ENCODE measurements around the gene BAIAP2L1. TPM values are rescaled to one million over a fixed set of nuclear protein-coding genes. Genes with fewer than 3 reads are reported as not detected.

BAIAP2L1 gene
- total and polyA plus RNA-seq, 12 donors: 16.9 to 49.0 (median 24.3) TPM

GRCh38 chr7:98439484-98439883 lies 38.6 kb upstream of the BAIAP2L1 start:
- Histone ChIP-seq H3K27ac (no peak overlapping the region), H3K4me1 (replicated peaks in 1 of 2) (no peaks in the 10 kb centered on the region), H3K36me3 (replicated peaks in 1 of 2) (no peaks in the 10 kb centered on the region), H3K4me3 (no peak overlapping the region), H3K27me3 (no peaks in the 10 kb centered on the region), H3K9me3 (replicated peaks in 1 of 3) (no peaks in the 10 kb centered on the region)
- WGBS, 4 donors: 22 to 48% (median 38%) methylated on average over 2 of the region's 2 CpGs
- TF ChIP-seq CTCF (IDR thresholded peaks at IDR 0.05) (no peak), POLR2A (IDR thresholded peaks at IDR 0.05) (no peak)
- intact Hi-C loops (cut with DNase I): loop anchor here in 1 of 2 donors (5.0 to 10.0 kb wide), 3 partner anchors 175 to 398 kb away; partner anchors contain the start of gene NPTX2
- no peak for DNase-seq

- H3K9me3 ChIP-seq (replicated peaks in 1 of 3): no peaks in the 10 kb centered on the region
- WGBS, 4 donors: 83 to 90% (median 86%) methylated on average over 10 of the region's 10 CpGs
- H3K27ac ChIP-seq: no peak overlapping the region
- intact Hi-C loops (cut with DNase I): loop anchor here in 1 of 2 donors (10.0 kb wide), 1 partner anchor 181 kb away; the partner anchor contains the start of gene NPTX2
- no peaks in the 10 kb centered on the region for H3K27me3 ChIP-seq
- no peak for DNase-seq
- H3K4me1 ChIP-seq (replicated peaks in 1 of 2): no peaks in the 10 kb centered on the region
- no peak overlapping the region for H3K4me3 ChIP-seq
- H3K36me3 ChIP-seq (replicated peaks in 1 of 2): no peaks in the 10 kb centered on the region
- no peak for TF ChIP-seq CTCF (IDR thresholded peaks at IDR 0.05)
- no peak for TF ChIP-seq POLR2A (IDR thresholded peaks at IDR 0.05)
These were observed 33.2 kb upstream of the BAIAP2L1 start for GRCh38 chr7:98434087-98434486.

GRCh38 chr7:98429799-98430198 lies 28.9 kb upstream of the BAIAP2L1 start:
- Histone ChIP-seq H3K36me3 (replicated peaks in 1 of 2) (no peaks in the 10 kb centered on the region), H3K4me1 (replicated peaks in 1 of 2) (no peaks in the 10 kb centered on the region), H3K27me3 (no peaks in the 10 kb centered on the region), H3K9me3 (replicated peaks in 1 of 3) (no peaks in the 10 kb centered on the region), H3K4me3 (no peak overlapping the region), H3K27ac (no peak overlapping the region)
- no peak for DNase-seq
- intact Hi-C loops (cut with DNase I): loop anchor here in 1 of 2 donors (10.0 kb wide), 1 partner anchor 185 kb away; the partner anchor contains the start of gene NPTX2
- TF ChIP-seq POLR2A (IDR thresholded peaks at IDR 0.05) (no peak), CTCF (IDR thresholded peaks at IDR 0.05) (no peak)
- WGBS, 4 donors: 87 to 91% (median 89%) methylated on average over 12 to 13 of the region's 13 CpGs

GRCh38 chr7:98423043-98423442 lies 22.2 kb upstream of the BAIAP2L1 start:
- intact Hi-C loops (cut with DNase I): no loop called here
- no peak overlapping the region for H3K4me3 ChIP-seq
- TF ChIP-seq POLR2A (IDR thresholded peaks at IDR 0.05): no peak
- TF ChIP-seq CTCF (IDR thresholded peaks at IDR 0.05): no peak
- H3K27ac ChIP-seq: no peak overlapping the region
- no peak for DNase-seq
- no peaks in the 10 kb centered on the region for H3K27me3 ChIP-seq
- H3K9me3 ChIP-seq (replicated peaks in 1 of 3): no peaks in the 10 kb centered on the region
- WGBS, 4 donors: 85 to 92% (median 91%) methylated on average over 2 of the region's 2 CpGs
- peaks cover 7% of the 10 kb centered on the region in 2 donors for H3K4me1 ChIP-seq (replicated peaks in 1 of 2)
- H3K36me3 ChIP-seq (replicated peaks in 1 of 2): no peaks in the 10 kb centered on the region

All from adrenal gland (tissue), 12 donors.